SKM-1 (cell line): ENCODE measurements around the gene TTC28.
"Not testable (repeated sequence)": the region's sequence is repeated elsewhere in the genome, so short reads cannot be mapped to it uniquely, and the experiment has no call there.

Source experiments
- DNase-seq: peaks from one replicate; lab custom pipeline; 2025; ENCODE audit not compliant: unreplicated experiment; lab: John Stamatoyannopoulos, UW

Gene TTC28

GRCh38 chr22:28563636-28564035 is 116.0 kb downstream of the TTC28 start:
- DNase-seq: no peak

DNA sequence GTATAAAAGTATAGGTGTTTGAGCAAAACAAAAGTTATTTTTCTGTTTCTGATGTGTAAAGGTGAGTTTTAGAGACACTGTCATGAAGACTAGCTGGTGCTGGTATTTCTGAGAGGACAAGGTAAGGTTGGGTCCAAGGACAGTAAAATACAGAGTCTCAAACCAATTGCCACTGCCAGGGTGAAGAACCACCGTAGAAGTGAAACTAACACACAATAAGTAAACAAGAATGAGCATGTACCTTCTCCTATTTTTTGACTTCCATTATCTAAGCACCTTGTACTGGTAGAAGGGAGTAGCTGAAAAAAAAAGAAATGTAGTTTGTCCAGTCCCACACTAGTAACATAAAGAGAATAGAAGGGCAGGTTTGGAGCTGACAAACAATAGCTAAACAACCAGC is 117.3 kb downstream of the TTC28 start:
- no peak for DNase-seq

- DNase-seq: not testable (repeated sequence)
Measured at GRCh38 chr22:28560743-28561101, 118.9 kb downstream of the TTC28 start.

DNA sequence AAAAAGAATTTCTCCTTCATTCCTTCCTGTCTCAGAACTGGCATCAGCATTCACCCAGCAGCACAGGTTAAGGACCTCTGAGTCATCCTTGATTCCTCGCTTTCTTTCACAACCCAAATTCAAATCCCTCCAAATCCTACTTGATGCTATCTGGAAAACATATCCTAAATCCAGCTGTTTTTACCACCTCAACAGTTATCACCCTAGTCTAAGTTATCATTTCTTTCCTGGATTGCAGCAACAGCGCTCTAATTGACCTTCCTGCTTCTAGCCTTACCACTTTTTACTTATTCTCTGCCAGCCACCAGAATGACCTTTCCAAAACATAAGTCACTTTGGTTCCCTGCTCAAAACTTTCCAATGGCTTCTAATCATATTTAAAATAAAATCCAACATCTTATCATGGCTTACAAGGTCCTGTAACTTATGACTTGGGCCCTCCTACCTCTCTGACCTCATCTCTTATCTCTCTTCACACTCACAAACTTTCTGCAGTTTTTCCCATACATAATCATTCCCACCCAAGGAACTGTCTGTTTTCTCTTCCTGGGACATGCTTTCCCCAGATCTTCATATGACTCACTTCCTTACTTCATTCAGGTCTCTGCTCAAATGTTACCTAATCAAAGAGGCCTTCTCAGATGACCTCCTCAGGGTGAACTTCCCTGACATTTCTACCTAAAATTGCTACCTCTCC is 119.4 kb downstream of the TTC28 start:
- DNase-seq: peak; percentile 29

DNA sequence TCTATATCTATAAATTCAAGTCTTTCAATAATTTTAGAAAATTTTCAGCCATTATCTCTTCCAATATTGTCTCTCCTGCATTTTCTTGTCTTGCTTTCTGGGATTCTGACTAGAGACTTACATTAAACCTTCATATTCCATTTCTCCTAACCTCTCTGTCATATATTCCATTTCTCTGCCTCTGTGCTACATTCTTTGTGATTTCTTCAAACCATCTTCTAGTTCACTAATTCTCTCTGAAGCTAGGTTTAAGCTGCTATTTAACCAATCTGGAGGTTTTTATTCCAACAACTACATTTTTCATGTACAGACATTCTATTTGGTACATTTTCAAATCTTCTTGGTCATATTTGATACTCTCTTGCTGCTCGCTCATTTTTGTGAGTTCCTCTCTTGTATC is 122.5 kb downstream of the TTC28 start:
- DNase-seq: no peak

DNA sequence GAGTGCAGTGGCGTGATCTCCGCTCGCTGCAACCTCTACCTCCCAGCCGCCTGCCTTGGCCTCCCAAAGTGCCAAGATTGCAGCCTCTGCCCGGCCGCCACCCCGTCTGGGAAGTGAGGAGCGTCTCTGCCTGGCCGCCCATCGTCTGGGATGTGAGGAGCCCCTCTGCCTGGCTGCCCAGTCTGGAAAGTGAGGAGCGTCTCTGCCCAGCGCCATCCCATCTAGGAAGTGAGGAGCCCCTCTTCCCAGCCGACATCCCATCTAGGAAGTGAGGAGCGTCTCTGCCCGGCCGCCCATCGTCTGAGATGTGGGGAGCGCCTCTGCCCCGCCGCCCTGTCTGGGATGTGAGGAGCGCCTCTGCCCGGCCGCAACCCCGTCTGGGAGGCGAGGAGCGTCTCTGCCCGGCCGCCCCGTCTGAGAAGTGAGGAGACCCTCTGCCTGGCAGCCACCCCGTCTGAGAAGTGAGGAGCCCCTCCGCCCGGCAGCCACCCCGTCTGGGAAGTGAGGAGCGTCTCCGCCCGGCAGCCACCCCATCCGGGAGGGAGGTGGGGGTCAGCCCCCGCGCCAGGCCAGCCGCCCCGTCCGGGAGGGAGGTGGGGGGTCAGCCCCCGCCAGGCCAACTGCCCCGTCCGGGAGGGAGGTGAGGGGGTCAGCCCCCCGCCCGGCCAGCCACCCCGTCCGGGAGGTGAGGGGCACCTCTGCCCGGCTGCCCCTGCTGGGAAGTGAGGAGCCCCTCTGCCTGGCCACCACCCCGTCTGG is 126.4 kb downstream of the TTC28 start:
- not testable (repeated sequence) for DNase-seq

- DNase-seq: no peak
Measured at GRCh38 chr22:28548406-28548805, 131.2 kb downstream of the TTC28 start.

- DNase-seq: no peak
Measured at GRCh38 chr22:28547132-28547842, 132.4 kb downstream of the TTC28 start.

- no peak for DNase-seq
Measured at GRCh38 chr22:28544431-28544868, 135.2 kb downstream of the TTC28 start.

DNA sequence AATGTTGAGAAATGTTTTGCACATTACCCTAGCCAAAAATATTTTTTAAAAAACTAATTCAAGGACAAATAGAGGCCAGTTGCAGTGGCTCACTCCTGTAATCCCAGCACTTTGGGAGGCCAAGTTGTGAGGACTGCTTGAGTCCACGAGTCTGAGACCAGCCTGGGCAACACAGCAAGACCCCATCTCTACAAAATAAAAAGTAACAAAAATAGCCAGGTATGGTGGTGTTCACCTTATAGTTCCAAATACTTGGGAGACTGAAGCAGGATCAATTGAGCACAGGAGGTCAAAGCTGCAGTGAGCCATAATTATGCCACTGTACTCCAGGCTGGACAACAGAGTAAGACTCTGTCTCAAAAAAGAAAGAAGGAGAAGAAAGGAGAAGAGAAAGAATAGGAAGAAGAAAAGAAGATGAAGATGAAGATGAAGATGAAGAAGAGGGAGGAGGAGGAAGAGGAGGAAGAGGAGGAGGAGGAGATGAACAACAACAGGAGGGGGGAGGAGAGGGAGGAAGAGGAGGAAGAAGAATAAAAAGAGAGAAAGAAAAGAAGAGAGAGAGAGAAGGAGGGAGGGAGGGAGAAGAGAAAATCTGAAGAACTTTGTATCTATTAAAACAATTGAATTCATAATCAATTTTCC is 136.5 kb downstream of the TTC28 start:
- DNase-seq: no peak

- DNase-seq: no peak
Measured at GRCh38 chr22:28541137-28541536, 138.5 kb downstream of the TTC28 start.

- DNase-seq: no peak
Measured at GRCh38 chr22:28538922-28539321, 140.7 kb downstream of the TTC28 start.

GRCh38 chr22:28530565-28530964 is 149.1 kb downstream of the TTC28 start:
- not testable (repeated sequence) for DNase-seq

- DNase-seq: not testable (repeated sequence)
Measured at GRCh38 chr22:28529144-28529543, 150.5 kb downstream of the TTC28 start.

DNA sequence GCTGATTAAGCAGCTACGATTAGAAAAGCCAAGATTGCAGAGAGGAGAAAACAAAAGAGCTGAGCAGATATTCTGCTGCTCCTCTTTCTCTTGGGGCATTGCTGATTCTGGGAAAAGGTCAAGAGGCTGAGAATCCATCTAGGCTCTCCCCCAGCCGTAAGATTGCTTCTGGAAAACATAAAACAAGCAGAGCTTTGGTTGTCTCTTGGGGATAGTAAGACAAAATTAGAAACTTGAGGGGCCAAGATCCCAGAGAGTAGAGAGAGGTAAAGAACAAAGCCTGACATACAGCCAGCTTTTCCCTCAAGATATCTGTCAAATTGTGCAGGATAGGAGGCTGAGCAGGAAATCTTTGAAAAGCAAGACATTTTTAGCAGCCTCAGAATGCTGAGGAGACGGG is 158.2 kb downstream of the TTC28 start:
- no peak for DNase-seq

GRCh38 chr22:28514321-28514821 is 165.3 kb downstream of the TTC28 start:
- no peak for DNase-seq

DNA sequence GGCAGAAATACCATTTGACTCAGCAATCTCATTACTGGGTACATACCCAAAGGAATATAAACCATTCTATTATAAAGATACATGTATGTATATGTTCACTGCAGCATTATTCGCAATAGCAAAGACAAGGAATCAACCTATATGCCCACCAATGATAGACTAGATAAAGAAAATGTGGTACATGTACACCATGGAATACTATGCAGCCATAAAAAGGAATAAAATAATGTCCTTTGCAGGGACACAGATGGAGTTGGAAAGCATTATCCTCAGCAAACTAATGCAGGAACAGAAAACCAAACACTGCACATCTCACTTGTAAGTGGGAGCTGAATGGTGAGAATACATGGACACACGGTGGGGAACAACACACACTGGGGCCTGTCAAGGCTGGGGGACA is 167.3 kb downstream of the TTC28 start:
- not testable (repeated sequence) for DNase-seq

DNA sequence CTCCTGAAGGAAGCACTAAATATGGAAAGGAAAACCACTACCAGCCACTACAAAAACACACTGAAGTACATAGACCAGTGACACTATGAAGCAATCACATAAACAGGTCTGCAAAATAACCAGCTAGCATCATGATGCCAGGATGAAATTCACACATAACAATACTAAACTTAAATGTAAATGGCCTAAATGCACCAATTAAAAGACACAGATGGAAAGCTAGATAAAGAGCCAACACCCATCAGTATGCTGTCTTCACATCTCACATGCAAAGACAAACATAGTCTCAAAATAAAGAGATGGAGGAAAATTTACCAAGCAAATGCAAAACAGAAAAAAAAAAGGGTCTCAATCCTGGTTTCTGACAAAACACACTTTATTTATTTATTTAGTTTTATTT is 171.7 kb downstream of the TTC28 start:
- no peak for DNase-seq

GRCh38 chr22:28506150-28506535 is 173.5 kb downstream of the TTC28 start:
- no peak for DNase-seq

GRCh38 chr22:28505416-28506149 is 174.1 kb downstream of the TTC28 start:
- no peak for DNase-seq

GRCh38 chr22:28500006-28500405 is 179.6 kb downstream of the TTC28 start:
- DNase-seq: no peak
